H1 (cell line): ENCODE data around the gene SENP7. TPM values are rescaled to one million over a fixed set of nuclear protein-coding genes. Genes with fewer than 3 reads are reported as not detected.

Experiments used
- ASH2L ChIP-seq: fragments of 200-600, 300-600 bp; sonication (generic); IDR thresholded peaks from one replicate; pipeline ENCODE4 v1.7.1; 2017; ENCODE audit warnings: low read length
- CBX8 ChIP-seq: fragments of 300-800, 300-1000 bp; sonication (generic); IDR thresholded peaks from 2 replicates; pipeline ENCODE4 v1.7.1; 2016; ENCODE audit warnings: low read depth, low read length, borderline replicate concordance
- CHD7 ChIP-seq: fragments of 300-600 bp; sonication (generic); IDR thresholded peaks from 2 replicates; pipeline ENCODE4 v1.7.1; 2012; ENCODE audit warnings: low read length, moderate library complexity, mild to moderate bottlenecking, inconsistent platforms; ENCODE audit not compliant: insufficient replicate concordance
- EZH2 ChIP-seq: fragments of 200-600 bp; sonication (generic); IDR thresholded peaks from 2 replicates; pipeline ENCODE4 v1.7.1; 2012; ENCODE audit warnings: low read depth, mild to moderate bottlenecking, moderate library complexity, low read length, inconsistent platforms; ENCODE audit not compliant: severe bottlenecking
- KDM4A ChIP-seq: IDR thresholded peaks from one replicate; pipeline ENCODE4 v1.7.1; 2012; ENCODE audit warnings: low read depth, mild to moderate bottlenecking, moderate library complexity, low read length, inconsistent platforms; ENCODE audit not compliant: severe bottlenecking
- RBBP5 ChIP-seq: IDR thresholded peaks from 2 replicates; pipeline ENCODE4 v1.7.1; 2012; ENCODE audit warnings: low read depth, mild to moderate bottlenecking, inconsistent platforms, low read length, moderate library complexity, borderline replicate concordance
- RFX5 ChIP-seq: IDR thresholded peaks from 2 replicates; pipeline ENCODE4 v1.6.1; 2011; ENCODE audit warnings: low read depth, low read length, improper control_type of control experiment, borderline replicate concordance
- YY1 ChIP-seq: IDR thresholded peaks from 2 replicates; pipeline ENCODE4 v1.6.1; 2011; ENCODE audit warnings: low read depth, mild to moderate bottlenecking, low read length
- polyA plus RNA-seq, 7 experiments: library from polyadenylated mRNA; depleted of rRNA in 3 of 7; stranded (reverse) in 5 of 7; unstranded in 2 of 7; fragments of >200 nt in 5 of 7; fragments of 200-250 nt in 2 of 7; gene quantifications; 1 replicate in 5 of 7; 2 replicates in 1 of 7; 4 replicates in 1 of 7; pipeline versions ENCODE4 v1.2.1 to v1.2.3, GENCODE V29; 2011 to 2013; ENCODE audit warnings: missing spikeins in 2 of 7, mixed read lengths in 2 of 7
- total RNA-seq: library from RNA; stranded (reverse); fragmentation: NEBNext Ultra II Directional; extraction: Animal tissue kit (Norgen Biotek cat#: 25700); gene quantifications from 2 replicates; pipeline ENCODE4 v1.2.1, GENCODE V29; 2021

Gene SENP7
- total and polyA plus RNA-seq, 2 of the 8 experiments (the other 6 are each of a cell fraction or from before 2014, with no cell fraction given), result 2.8 to 7.8 TPM

- TF ChIP-seq CHD7, result no peak
- TF ChIP-seq KDM4A, result peak; percentile 28
- TF ChIP-seq RBBP5, result peak; percentile 52; the same call in 1 of the 2 replicates
- no peak for TF ChIP-seq RFX5
- no peak for TF ChIP-seq EZH2
- peak; percentile 86 for TF ChIP-seq YY1
- TF ChIP-seq ASH2L, result peak; percentile 85
- no peak for TF ChIP-seq CBX8
Measured at GRCh38 chr3:101466465-101467309, 46.3 kb downstream of the SENP7 start (continued).
